GM19397 (cell line): ENCODE data around the gene PM20D2.
"Not testable (repeated sequence)": the region's sequence is repeated elsewhere in the genome, so short reads cannot be mapped to it uniquely, and the experiment has no call there.

Experiments
- ATAC-seq: cut with Tn5 transposase; IDR thresholded peaks from one replicate; pipeline ENCODE4 v1.9.1; 2021; ENCODE audit warnings: mild to moderate bottlenecking, moderate library complexity; ENCODE audit not compliant: unreplicated experiment

Gene PM20D2, protein sequence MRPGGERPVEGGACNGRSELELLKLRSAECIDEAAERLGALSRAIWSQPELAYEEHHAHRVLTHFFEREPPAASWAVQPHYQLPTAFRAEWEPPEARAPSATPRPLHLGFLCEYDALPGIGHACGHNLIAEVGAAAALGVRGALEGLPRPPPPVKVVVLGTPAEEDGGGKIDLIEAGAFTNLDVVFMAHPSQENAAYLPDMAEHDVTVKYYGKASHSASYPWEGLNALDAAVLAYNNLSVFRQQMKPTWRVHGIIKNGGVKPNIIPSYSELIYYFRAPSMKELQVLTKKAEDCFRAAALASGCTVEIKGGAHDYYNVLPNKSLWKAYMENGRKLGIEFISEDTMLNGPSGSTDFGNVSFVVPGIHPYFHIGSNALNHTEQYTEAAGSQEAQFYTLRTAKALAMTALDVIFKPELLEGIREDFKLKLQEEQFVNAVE

GRCh38 chr6:89145956-89146717, at the start of gene PM20D2:
Gene PM20D2, plus strand, starts transcription at chr6:89146055. Its CDS starts 90 bp downstream, at chr6:89146145.
- peak; percentile 65 for ATAC-seq

DNA sequence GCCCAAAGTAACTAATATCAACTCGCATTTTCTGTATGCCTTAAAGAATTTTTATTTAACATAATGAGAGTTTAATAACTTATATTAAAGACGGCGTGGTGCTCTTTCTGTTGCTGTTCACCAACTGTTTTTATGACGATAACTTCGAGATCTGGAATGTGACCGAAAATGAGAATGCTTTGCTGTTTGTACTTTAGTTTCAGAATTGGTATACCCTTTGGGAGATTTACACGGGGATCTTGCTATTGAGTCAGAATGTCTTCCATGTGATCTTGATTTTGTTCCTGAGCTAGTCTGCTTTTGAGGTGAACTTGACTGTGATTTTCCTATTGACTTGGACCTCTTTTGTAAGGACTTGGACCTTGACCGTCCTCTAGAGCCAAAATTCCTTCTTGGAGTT, 47.4 kb upstream of the PM20D2 start:
- ATAC-seq = no peak

GRCh38 chr6:89100114-89100513, 45.7 kb upstream of the PM20D2 start:
- ATAC-seq = no peak

DNA sequence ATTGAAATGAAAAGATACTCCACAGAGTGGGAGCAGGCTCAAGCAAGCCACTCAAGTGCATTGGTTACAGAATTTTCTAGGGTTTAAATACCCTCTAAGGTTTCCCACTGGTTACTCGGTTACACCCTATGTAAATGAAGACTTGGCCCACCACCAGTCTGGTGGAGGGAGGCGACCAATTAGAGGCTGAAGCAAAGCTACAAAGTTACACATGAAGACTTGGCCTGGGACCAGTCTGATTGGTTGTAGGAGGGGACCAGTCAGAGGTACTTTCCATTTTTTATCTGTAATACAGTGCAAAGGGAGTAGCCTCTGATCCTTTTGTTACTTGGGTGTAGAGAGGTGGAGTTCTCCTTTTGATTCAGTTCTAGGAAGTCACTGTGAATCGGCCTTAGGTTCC, 35.6 kb upstream of the PM20D2 start:
- ATAC-seq = no peak

- no peak for ATAC-seq
Observed at GRCh38 chr6:89111933-89112332, 33.9 kb upstream of the PM20D2 start.

DNA sequence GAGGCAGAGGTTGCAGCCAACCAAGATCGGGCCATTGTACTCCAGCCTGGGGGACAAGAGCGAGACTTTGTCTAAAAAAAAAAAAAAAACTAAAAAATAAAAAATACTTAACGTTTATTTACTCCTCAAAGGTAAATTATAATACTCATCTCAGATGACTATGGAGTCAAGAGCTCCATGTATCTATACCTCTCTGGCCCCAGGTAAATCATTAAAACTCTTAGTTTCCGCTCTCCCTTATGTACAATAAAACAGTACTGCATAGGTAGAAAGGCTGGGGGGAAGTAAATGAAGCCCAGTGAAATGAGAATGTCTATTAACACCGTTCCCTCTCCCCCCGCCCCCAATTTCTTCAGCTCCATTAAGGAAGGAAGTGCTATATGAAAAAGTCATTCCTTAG, 29.2 kb upstream of the PM20D2 start:
- ATAC-seq = no peak

- peak; percentile 78 for ATAC-seq
Observed at GRCh38 chr6:89117211-89118108, 28.4 kb upstream of the PM20D2 start, which contains the start of gene SRSF12. Gene SRSF12, minus strand, starts transcription at chr6:89118071. Its CDS starts 184 bp downstream, at chr6:89117887.

DNA sequence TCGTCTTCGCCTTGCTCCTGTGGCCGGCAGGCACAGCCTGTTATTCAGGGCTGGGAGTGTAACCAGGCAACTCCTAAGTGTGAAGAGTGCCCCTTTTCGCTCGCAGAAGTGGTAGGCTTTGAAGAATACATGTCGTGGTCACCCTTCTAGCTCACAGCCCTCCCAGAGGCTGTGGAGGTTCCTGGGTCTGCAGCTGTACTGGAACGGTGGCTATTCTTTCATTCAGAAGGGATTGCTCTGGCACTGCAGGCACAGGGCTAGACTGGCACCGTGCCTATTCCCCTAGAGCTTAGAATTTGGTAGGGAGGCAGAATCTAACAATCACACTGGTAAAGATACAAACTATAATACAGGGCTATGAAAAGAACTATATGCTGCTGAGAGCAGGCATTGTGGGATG, 26.9 kb upstream of the PM20D2 start:
- ATAC-seq = no peak

DNA sequence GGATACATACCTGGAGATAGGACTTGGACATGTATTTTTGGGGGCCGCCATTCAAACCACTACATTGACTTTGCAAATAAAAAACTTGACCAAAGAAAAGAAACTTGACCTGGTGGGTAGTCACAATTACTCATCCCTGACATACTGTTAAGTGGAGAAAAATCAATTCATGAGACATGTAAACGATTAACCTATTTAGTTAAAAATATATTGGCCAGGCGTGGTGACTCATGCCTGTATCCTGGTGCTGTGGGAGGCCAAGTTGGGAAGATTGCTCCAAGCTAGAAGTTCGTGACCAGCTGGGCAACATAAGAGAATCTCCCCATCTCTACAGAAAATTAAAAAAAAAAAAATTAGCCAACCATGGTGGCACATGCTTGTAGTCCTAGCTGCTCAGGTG, 25.5 kb upstream of the PM20D2 start:
- no peak for ATAC-seq

GRCh38 chr6:89121934-89122333, 23.9 kb upstream of the PM20D2 start:
- ATAC-seq = no peak

GRCh38 chr6:89122625-89123024, 23.2 kb upstream of the PM20D2 start:
- ATAC-seq = no peak

DNA sequence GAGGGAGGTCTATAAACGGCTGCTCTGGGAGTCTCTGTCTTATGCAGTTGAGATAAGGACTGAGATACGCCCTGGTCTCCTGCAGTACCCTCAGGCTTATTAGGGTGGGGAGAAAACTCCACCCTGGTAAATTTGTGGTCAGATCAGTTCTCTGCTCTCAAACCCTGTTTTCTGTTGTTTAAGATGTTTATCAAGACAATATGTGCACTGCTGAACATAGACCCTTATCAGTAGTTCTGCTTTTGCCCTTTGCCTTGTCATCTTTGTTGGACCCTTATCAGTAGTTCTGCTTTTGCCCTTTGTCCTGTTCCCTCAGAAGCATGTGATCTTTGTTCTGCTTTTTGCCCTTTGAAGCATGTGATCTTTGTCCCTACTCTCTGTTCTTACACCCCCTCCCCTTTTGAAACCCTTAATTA, 17.6 kb upstream of the PM20D2 start:
- not testable (repeated sequence) for ATAC-seq

DNA sequence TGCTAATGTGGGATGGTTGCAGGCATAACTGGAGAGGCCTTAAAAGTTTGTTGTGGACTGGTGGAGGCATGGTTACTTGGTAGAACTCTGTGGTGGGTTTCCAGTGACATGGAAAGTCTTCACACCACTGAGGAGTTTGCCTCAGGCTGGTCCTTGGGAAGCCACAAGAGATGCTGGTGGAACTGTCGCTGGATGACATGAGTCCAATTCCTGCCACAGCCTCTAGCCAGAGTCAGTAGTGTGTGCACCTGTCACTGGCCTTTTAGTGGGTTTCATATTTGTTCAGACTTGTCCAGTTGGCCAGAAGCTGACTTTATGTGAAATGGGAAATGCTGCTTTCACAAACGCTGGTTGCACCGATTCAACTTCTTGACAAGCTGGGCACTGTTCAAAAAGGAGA, 14.3 kb upstream of the PM20D2 start:
- ATAC-seq = no peak

DNA sequence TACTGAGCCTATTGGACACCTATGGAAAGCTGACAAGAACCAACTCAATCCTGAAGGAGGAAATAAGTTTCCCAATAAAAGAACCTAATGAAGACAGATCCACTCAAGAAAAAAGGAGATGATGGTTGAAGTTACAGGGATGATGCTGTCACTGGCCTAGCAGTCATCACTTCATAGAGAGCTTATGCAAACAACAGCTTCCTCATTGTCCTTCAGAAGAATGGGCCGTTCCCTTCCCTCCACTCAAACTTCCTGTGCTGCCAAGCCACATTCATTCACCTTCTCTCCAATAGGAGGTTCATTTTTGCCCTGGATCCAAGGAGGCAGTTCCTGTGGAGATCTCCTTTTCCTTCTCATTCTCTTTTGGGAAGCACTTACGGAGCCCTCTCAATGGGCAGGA, 13.8 kb upstream of the PM20D2 start:
- no peak for ATAC-seq

DNA sequence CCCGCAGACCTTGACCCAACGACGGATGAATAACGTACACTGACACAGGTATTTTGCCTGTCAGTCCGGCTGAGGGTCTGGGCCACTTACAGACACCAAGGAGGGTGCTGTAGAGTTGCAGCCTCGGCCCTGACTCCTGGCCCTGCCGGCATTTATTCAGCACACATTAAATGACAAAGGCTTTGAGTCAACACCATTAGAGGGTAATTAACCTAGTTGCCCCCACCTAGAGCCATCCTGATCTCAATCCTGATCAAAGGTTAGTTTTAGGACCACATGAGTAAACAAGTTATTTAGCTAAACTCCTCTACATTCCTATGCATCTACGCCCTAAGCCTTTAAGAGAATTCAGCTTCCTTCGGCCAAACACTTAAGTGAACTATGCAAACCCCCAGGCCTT, 11.9 kb upstream of the PM20D2 start:
- no peak for ATAC-seq

- no peak for ATAC-seq
Observed at GRCh38 chr6:89134723-89135122, 11.1 kb upstream of the PM20D2 start.

DNA sequence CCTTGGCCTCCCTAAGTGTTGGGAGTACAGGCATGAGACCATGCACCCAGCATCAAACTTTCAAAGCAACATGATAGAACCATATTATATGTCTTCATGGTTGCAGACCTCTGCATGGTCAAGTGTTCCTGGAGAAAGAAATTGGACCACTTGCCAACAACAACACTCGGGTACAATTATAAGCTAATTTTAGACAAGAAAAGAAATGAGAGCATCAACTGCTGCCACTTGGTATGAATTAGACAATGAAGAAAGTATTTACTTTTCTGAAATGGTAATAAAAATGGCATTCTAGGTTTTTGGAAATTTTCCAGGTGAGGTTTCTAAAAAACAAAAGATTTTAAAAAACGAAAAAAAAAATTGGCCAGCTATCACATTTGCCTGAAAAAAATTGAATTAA, 7.7 kb upstream of the PM20D2 start:
- ATAC-seq = no peak

DNA sequence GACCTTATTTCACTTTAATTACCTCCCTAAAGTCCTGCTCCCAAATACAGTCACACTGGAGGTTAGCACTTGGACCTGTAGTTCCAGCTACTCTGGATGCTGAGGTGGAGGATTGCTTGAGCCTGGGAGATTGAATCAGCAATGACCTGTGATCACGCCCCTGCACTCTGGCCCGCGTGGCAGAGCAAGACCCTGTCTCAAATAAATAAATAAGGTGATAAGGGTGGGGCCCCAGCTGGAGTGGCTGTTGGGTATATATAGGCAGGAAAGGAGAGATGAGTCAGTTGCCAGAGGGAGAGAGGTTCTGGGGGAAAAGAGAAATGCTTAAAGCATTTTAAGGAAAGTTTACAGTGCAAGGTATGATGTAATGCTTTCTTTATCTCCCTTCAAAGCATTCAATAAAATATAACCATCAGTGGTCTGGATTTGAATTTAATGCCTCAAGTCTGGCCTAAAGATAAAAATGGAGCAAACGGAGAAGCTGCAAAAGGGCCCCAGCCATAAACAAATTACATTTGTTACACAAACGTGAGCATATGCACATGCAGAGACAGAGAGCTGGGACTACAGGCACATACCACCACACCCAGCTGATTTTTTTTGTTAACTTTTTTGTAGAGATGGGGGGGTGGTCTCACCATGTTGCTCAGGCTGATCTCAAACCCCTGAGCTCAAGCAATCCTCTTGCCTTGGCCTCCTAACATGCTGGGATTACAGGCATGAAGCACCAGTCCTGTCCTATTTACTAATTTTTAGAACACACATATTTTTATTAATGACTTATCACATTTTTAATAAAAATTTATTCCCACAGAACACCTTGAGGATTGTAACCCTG, 6.1 kb upstream of the PM20D2 start:
- no peak for ATAC-seq

GRCh38 chr6:89140347-89141156, 5.3 kb upstream of the PM20D2 start:
- ATAC-seq = no peak
